OCI-LY7 (cell line): ENCODE results near the gene CIC. TPM values are rescaled to one million over a fixed set of nuclear protein-coding genes. Genes with fewer than 3 reads are reported as not detected.

Experiments used
- BruUV-seq: library from RNA; stranded (reverse); fragments of 400-500 nt; replicated peaks from 2 replicates; lab custom pipeline; 2021; lab: Mats Ljungman, UMichigan
- CTCF ChIA-PET: fragments of 300-600 bp; sonication (Branson Sonifier 250); formaldehyde crosslinking; loops from one replicate; lab custom pipeline; 2022; ENCODE audit warnings: antibody characterized with exemption; ENCODE audit not compliant: unreplicated experiment; lab: Charles Lee
- POLR2A ChIA-PET: fragments of 300-600 bp; sonication (Branson Sonifier 250); formaldehyde crosslinking; loops from one replicate; lab custom pipeline; 2022; ENCODE audit warnings: antibody characterized with exemption; lab: Charles Lee
- DNase-seq: peaks from one replicate; pipeline ENCODE4 v3.0.0-alpha.2; 2015; ENCODE audit warnings: low spot score
- H2AFZ ChIP-seq: fragments of 200-600 bp; sonication (generic), shearing (Covaris generic); 2 replicates; pipeline ENCODE4 v1.6.1; 2014; ENCODE audit warnings: mild to moderate bottlenecking, antibody characterized with exemption, low read length, moderate library complexity
- H3K27ac ChIP-seq: fragments of 200-600 bp; sonication (generic); 2 replicates; pipeline ENCODE4 v1.5.1; 2014; ENCODE audit warnings: mixed run types, low read depth, mild to moderate bottlenecking, moderate library complexity, low read length, inconsistent platforms; ENCODE audit not compliant: poor library complexity, severe bottlenecking
- H3K36me3 ChIP-seq: fragments of 200-600 bp; sonication (generic); 2 replicates; pipeline ENCODE4 v1.6.1; 2014; ENCODE audit warnings: mild to moderate bottlenecking, antibody characterized with exemption, low read length, moderate library complexity, mixed read lengths; ENCODE audit not compliant: insufficient read depth
- H3K4me1 ChIP-seq: fragments of 200-600 bp; sonication (generic); 2 replicates; pipeline ENCODE4 v1.5.1; 2014; ENCODE audit warnings: mild to moderate bottlenecking, low read length; ENCODE audit not compliant: insufficient read depth, poor library complexity, severe bottlenecking
- H3K4me2 ChIP-seq: fragments of 200-600 bp; sonication (generic); 2 replicates; pipeline ENCODE4 v1.6.1; 2014; ENCODE audit warnings: mild to moderate bottlenecking, low read length
- H3K4me3 ChIP-seq: fragments of 200-600 bp; sonication (generic); 2 replicates; pipeline ENCODE4 v1.5.1; 2014; ENCODE audit warnings: mild to moderate bottlenecking, low read depth, low read length; ENCODE audit not compliant: poor library complexity, severe bottlenecking
- H3K79me2 ChIP-seq: fragments of 200-600 bp; sonication (generic); 2 replicates; pipeline ENCODE4 v1.6.1; 2016; ENCODE audit warnings: low read depth, mild to moderate bottlenecking, low read length, moderate library complexity, mixed read lengths; ENCODE audit not compliant: insufficient read depth
- H3K9me2 ChIP-seq: fragments of 200-600 bp; sonication (generic); 2 replicates; pipeline ENCODE4 v1.6.1; 2016; ENCODE audit warnings: mild to moderate bottlenecking, low read length, mixed read lengths; ENCODE audit not compliant: insufficient read depth
- H3K9me3 ChIP-seq: fragments of 200-600 bp; sonication (generic); 2 replicates; pipeline ENCODE4 v1.6.1; 2014; ENCODE audit warnings: mild to moderate bottlenecking, mixed run types, low read length, mixed read lengths
- H4K20me1 ChIP-seq: fragments of 200-600 bp; sonication (generic); 2 replicates; pipeline ENCODE4 v1.6.1; 2014; ENCODE audit warnings: mild to moderate bottlenecking, antibody characterized with exemption, low read length, moderate library complexity, mixed read lengths; ENCODE audit not compliant: insufficient read depth
- EZH2phosphoT487 ChIP-seq: fragments of 200-600 bp; sonication (generic); IDR thresholded peaks from 2 replicates; pipeline ENCODE4 v1.6.1; 2018; ENCODE audit warnings: low read depth, borderline replicate concordance, mild to moderate bottlenecking, mixed run types, antibody characterized with exemption, low read length, moderate library complexity, mixed read lengths
- intact Hi-C: fragments of 100-400 bp; cut with micrococcal nuclease; formaldehyde crosslinking; loops from one replicate; pipeline ENCODE4 v1.10.0; 2022; ENCODE audit not compliant: unreplicated experiment
- total RNA-seq, 2 experiments: library from RNA; depleted of rRNA in 1 of 2; stranded (reverse); fragments of >200 nt in 1 of 2; shearing (Covaris generic) in 1 of 2; gene quantifications; 2 replicates each; pipeline ENCODE4 v1.2.3, GENCODE V29; 2014 to 2022
- TF ChIP-seq, protein P1 (sequence below): fragments of 200-600 bp; sonication (generic); conservative IDR thresholded peaks from 2 replicates; pipeline ENCODE4 v1.5.1; 2014; ENCODE audit warnings: mild to moderate bottlenecking, antibody characterized with exemption, low read length, moderate library complexity, mixed read lengths

CIC gene
- total RNA-seq, 2 experiments from 2014 or later, result 26.8 to 48.2 TPM

DNA sequence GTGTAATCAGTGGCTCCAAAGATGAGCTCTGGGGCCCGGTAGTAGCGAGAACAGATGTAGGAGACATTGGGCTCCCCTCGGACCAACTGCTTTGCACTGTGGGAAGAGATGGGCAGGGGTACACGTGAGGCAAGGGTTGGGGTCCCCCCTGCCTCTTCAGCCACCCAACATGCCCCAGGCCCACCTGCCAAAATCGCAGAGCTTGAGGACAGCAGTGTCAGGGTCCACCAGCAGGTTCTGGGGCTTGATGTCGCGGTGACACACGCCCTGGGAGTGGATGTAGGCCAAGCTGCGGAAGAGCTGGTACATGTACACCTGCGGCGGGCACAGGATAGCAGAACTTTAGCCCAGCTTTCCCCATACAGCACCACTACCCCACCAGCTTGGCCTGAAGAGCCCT is 34.7 kb upstream of the CIC start:
- Histone ChIP-seq H3K9me2 (no peaks in the 10 kb centered on the region), H3K9me3 (no peaks in the 10 kb centered on the region), H2AFZ (no peak overlapping the region), H3K4me3 (no peak overlapping the region), H3K4me2 (no peak overlapping the region), H3K4me1 (no peaks in the 10 kb centered on the region), H3K36me3 (peaks cover 85% of the 10 kb centered on the region), H3K27ac (no peak overlapping the region), H3K79me2 (no peaks in the 10 kb centered on the region), H4K20me1 (no peaks in the 10 kb centered on the region)
- POLR2A ChIA-PET, result interaction anchor here (1.5 kb wide), 1 partner anchor 14 kb away, joined by 4 read pairs; the partner anchor contains the start of gene ZNF526
- intact Hi-C loops, result no loop called here
- CTCF ChIA-PET, result no interaction called here
- DNase-seq, result no peak
- TF ChIP-seq, protein P1, sequence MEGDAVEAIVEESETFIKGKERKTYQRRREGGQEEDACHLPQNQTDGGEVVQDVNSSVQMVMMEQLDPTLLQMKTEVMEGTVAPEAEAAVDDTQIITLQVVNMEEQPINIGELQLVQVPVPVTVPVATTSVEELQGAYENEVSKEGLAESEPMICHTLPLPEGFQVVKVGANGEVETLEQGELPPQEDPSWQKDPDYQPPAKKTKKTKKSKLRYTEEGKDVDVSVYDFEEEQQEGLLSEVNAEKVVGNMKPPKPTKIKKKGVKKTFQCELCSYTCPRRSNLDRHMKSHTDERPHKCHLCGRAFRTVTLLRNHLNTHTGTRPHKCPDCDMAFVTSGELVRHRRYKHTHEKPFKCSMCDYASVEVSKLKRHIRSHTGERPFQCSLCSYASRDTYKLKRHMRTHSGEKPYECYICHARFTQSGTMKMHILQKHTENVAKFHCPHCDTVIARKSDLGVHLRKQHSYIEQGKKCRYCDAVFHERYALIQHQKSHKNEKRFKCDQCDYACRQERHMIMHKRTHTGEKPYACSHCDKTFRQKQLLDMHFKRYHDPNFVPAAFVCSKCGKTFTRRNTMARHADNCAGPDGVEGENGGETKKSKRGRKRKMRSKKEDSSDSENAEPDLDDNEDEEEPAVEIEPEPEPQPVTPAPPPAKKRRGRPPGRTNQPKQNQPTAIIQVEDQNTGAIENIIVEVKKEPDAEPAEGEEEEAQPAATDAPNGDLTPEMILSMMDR, result no peak
- no peak for TF ChIP-seq EZH2phosphoT487
- BruUV-seq, result no TSS peak

DNA sequence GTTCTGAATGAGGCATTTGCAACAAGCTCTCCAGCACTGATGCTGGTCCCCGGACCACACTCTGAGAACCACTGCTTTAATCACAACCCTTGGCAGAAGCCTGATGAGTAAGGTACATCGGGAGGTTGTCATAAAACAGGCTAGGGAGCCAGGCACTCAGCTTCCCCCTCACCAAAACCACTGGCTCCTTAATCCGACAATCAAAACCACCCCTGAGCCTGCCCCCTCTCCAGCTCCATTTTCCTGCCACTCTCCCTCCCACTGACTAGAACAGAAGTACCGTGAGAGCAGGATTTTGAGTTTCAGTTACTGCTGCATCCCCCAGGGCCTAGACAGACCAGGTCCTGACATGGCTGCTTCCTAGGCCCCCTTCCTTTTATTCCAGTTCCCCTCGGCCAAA is 33.9 kb upstream of the CIC start:
- POLR2A ChIA-PET, result interaction anchor here (1.5 kb wide), 1 partner anchor 15 kb away, joined by 4 read pairs; the partner anchor contains the start of gene ZNF526
- Histone ChIP-seq H3K27ac (no peak overlapping the region), H3K4me1 (no peaks in the 10 kb centered on the region), H3K4me2 (no peak overlapping the region), H3K9me3 (no peaks in the 10 kb centered on the region), H3K4me3 (no peak overlapping the region), H2AFZ (no peak overlapping the region), H3K9me2 (no peaks in the 10 kb centered on the region), H4K20me1 (no peaks in the 10 kb centered on the region), H3K79me2 (peaks cover 3% of the 10 kb centered on the region; the same call in 1 of the 2 replicates), H3K36me3 (peaks cover 85% of the 10 kb centered on the region)
- DNase-seq, result no peak
- intact Hi-C loops, result no loop called here
- BruUV-seq, result no TSS peak
- TF ChIP-seq EZH2phosphoT487, result no peak
- TF ChIP-seq, protein P1, result no peak
- CTCF ChIA-PET, result no interaction called here

DNA sequence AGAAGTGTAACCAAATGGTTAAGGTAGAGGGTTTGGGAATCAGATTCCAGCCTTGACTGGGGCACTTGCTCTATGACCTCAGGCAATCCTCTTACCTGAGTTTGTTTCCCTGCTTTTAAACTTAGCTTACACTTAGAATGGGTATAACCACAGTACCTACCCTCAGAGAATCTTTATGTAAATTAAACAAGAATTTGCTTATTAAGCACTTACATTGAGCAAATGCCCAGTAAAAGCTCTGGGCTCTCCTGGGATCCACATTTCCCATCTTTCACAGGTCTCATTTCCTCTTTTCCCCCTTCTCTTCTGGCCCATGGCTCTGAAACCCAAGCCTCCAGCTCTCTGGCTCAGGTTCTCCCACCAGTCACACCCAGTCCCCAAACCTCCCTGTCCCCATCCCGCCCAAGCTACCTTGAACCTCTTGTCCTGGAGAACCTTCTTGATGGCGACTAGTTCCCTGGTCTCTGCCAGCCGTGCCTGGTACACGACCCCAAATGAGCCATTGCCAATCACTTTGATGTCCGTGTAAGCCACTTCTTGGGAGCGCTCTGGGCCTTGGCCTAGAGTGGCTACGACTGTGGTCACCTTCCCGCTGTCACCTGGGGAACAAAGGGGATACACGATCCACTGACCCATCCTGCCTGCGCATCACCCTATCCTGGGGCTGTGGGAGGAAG is 29.4 kb upstream of the CIC start:
- ChIA-PET CTCF (no interaction called here), POLR2A (no interaction called here)
- Histone ChIP-seq H2AFZ (no peak overlapping the region), H3K27ac (no peak overlapping the region), H3K4me2 (0 out of 2 replicates have a peak overlapping the region, but pooled peaks have one; percentile 96), H3K36me3 (peaks cover 46% of the 10 kb centered on the region), H3K9me2 (no peaks in the 10 kb centered on the region), H3K79me2 (peaks cover 22% of the 10 kb centered on the region), H3K4me1 (peaks cover 15% of the 10 kb centered on the region), H3K9me3 (no peaks in the 10 kb centered on the region), H4K20me1 (no peaks in the 10 kb centered on the region), H3K4me3 (no peak overlapping the region)
- TF ChIP-seq EZH2phosphoT487, result no peak
- TF ChIP-seq, protein P1, result no peak
- DNase-seq, result no peak
- intact Hi-C loops, result no loop called here
- no TSS peak for BruUV-seq
